Renal pelvis (tissue), 4 donors: ENCODE data around the gene ADAMTS2. TPM values are rescaled to one million over a fixed set of nuclear protein-coding genes. Genes with fewer than 3 reads are reported as not detected.

Source experiments
- DNase-seq: peaks from one replicate; pipeline ENCODE4 v3.0.0-alpha.2; 2013
- polyA plus RNA-seq, 3 donors: library from polyadenylated mRNA; unstranded; fragments of 120-200 nt; gene quantifications; one replicate each; pipeline ENCODE4 v1.2.1, GENCODE V29; 2013; ENCODE audit not compliant: insufficient read length in 3 of 3

Gene ADAMTS2
- polyA plus RNA-seq, 3 donors: 10.6 to 11.7 (median 11.3) TPM

- DNase-seq: no peak
Measured at GRCh38 chr5:179199246-179199645, 146.0 kb downstream of the ADAMTS2 start.

GRCh38 chr5:179198825-179199224 lies 146.4 kb downstream of the ADAMTS2 start:
- DNase-seq: no peak

- no peak for DNase-seq
Measured at GRCh38 chr5:179196405-179197079, 148.7 kb downstream of the ADAMTS2 start.

DNA sequence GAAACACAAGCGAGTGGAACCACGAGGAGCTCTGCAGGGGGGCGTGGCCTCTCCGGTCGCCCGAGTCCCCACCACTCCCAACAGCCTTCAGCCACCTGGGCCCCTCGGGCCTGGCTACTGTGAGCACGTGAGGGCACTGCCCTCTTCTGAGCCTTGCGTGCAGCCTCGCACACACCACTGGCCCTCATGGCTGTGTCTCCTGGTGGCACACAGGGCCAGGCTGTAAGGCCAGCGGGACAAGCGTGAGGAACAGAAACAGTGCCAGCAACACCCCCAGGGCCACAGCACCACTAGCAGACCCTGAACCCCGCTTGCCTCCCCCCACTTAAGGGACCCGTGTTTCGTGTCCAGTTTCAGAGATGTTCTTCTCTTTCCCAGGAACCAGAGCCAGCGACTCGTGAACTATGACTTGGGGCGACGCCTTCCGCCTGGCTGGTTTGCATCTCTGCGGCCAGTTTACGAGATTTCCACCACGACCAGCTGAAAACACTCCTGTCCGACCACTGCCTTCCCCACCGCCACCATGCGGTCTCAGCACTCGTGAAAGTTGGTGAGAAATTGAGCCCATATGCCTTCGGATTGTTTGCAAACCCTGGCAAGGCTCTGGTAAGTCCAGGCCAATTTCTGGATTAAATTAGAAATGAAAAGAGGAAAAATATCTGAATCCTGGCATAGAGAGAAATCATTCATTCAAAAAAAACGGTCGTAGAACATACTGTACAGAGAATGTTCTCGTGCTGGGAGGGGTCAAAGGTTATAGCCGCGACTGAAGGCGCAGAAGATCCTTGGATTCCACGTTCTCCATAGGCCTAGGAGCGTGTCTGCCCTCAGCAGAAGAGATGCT lies 149.5 kb downstream of the ADAMTS2 start:
- no peak for DNase-seq

DNA sequence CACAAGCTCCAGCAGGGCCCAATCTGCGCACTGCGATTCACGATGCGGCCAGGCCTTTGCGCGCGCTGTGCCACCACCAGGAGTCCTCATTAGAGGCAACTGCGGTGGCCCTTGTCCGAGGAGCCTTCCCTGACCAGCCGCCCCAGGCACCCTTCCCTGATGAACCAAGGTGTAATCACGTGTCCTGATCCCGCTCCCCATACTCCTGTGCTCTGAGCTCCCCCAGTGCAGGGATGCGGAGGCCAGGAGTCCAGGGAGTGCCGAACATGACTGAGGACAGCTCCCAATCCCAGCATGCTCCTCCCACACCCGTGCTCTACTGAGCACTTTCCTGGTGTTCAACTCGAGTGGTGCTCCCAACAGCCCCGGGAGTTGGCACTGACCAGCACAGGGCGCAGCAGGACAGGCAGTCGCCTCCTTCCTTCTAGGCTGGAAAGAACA lies 150.3 kb downstream of the ADAMTS2 start:
- no peak for DNase-seq

DNA sequence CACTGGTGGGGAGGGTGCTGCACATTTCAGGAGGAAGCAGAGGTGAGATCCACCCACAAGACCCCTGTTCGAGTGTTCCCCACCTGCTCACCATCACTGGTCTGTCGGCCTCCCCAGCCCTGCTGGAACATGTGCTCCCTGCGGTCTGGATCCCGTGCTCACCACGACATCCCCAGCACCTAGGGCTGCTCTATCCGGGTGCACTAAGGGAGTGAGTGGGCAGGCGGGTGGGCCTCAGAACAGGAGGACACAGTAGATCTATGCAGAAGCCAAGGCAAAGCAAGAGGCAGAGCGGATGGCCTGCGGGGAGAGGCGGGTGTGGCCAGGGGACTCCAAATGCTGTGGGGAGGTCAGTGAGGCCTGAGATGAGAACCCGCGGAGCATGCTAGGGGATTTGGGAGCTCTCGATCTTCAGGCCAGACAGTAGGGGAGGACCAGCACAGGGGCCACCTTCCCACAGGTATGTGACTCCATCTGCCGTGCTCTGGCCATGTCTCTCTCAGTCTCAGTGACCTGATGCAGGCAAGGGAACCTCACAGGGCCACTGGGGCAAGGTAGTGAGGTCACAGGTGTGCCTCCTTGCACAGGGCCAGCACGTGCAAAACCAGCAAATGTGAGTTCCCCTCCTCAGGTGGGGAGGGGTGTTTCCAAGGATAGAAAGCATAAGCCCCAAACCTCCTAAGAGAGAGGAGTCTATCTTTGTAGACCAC lies 150.9 kb downstream of the ADAMTS2 start:
- no peak for DNase-seq

DNA sequence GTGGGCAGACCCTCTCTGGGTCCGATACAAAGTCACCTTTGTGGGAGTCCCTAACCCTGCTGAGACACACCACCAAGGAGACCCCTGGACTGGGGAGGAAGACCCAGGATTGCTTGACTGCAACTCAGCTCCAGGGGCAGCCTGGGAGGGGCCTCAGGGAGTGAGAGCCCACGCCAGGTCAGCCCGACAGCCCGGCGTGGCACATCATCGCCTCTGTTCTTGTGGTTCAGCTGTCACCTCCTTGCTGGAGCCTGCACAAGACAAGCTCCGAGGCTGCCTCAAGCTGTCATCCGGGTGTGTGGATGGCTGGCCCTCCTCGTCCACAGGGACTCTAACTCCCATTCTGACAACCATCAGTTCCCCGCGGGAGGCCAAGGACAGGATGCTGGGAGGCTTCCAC lies 151.5 kb downstream of the ADAMTS2 start:
- no peak for DNase-seq

GRCh38 chr5:179192891-179193470 lies 152.3 kb downstream of the ADAMTS2 start:
- no peak for DNase-seq

GRCh38 chr5:179192185-179192890 lies 152.9 kb downstream of the ADAMTS2 start:
- DNase-seq: no peak

DNA sequence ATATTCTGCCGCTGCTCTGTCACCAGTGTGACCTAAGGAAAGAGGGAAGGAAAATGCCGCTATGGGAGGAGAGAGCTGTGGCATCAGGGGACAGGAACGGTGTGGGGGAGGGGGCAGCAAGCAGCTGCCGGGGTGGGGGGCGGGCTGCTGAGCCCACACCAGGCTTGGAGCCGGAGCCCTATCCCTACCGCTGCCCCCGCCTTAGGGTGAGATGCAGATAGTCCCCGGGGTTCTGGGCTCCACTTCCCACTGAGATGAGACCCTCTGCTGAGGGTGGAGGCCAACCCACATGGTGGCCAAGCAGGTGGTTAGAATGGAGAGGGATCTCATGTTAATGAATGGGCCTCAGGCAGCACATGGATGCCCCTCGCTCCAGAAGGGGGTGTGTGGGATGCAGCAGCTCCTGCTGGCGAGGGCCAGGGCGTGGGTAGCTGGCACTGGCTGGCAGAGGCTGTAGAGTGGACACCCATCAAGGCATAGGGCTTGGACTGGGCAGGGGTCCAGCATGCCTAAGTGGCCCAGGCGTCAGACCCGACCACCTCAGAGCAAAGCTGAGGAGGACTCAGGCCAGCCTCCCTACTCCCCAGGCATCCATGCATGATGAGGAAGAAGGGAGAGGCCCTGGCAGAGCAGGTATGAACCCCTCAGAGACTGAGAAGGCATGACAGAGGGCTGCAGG lies 153.6 kb downstream of the ADAMTS2 start:
- no peak for DNase-seq

GRCh38 chr5:179190851-179191505 lies 154.3 kb downstream of the ADAMTS2 start:
- no peak for DNase-seq

DNA sequence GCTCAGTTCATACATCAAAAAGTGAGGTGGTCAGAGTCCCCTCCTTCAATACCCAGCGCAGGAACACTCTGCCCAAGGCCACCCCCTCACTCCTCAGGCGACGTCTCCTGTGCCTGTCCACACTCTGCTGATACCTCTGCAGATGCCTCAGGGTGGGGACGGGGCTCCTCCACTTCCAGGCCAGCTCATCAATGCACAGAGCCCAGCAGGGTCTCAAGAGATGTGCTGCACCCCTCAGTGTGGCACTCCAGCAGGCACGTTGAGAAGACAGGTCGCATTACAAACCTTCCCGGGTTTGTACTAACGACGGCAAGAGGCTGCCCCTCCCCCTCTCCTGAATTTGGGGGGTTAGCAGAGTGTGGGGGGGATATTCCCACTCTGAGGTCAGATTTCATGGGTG lies 156.6 kb downstream of the ADAMTS2 start:
- DNase-seq: no peak

DNA sequence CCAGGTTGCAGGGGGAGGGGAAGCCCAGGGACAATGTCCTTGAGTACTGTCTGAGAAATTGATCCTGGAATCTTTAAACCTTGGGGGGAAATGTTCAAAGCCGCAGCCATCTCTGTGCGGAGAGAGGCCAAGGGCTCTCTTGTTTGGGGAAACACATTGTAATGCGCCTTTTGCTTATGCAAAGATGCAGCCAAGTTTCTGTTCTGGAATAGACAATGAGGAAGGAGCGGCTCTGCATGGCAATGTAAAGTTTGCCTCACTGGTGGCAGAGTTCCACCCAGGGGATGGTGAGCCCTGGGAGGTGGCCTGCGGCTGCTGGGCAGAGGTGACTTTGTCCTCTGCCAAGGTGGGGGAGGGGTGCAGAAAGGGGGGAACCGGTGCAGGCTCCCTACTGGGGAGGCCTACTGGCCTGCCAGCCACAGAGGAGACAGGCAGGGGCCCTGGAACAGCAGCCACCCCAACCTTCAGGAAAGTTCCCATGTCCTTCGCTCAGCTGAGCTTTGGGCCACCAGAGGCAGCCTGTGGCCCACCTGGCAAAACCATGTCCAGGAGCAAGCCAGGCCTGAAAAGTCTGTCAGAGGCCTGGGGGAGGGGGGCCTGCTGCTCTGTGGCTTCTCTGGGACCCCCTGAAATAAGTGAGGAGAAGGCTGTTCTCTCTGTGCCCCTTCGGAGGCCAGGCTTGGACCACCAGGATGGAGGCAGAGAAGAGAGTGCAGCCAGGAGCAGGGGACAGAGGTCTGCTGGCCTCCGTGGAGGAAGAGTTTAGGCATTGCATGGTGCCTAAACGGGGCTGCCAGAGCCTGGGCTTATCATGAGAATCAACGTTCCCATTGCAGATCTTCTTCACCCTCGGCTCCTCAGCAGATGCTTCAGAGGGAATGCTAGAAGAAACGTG lies 157.3 kb downstream of the ADAMTS2 start:
- DNase-seq: no peak

GRCh38 chr5:179187229-179187678 lies 158.0 kb downstream of the ADAMTS2 start:
- no peak for DNase-seq

DNA sequence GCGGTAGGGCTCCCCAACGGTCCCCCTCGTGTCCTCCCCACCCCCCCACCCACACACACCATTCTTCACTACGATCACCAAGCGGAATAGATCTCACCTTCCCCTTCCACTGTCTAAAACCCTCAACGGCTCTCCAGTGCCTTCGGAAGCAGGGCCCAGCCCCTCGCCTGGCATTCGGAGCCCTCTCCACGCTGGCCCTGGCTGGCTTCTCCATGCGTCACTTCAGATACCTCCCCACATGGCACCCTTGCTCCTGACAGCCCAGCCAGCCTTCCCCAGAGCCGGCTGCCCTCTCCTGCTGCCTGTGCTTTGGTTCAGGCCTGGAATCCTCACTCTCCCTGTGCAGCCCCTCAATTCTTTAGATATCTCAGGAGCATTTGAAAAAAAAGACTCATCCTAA lies 158.5 kb downstream of the ADAMTS2 start:
- no peak for DNase-seq

- DNase-seq: no peak
Measured at GRCh38 chr5:179185941-179186411, 159.3 kb downstream of the ADAMTS2 start.

GRCh38 chr5:179185256-179185940 lies 159.9 kb downstream of the ADAMTS2 start:
- DNase-seq: no peak

DNA sequence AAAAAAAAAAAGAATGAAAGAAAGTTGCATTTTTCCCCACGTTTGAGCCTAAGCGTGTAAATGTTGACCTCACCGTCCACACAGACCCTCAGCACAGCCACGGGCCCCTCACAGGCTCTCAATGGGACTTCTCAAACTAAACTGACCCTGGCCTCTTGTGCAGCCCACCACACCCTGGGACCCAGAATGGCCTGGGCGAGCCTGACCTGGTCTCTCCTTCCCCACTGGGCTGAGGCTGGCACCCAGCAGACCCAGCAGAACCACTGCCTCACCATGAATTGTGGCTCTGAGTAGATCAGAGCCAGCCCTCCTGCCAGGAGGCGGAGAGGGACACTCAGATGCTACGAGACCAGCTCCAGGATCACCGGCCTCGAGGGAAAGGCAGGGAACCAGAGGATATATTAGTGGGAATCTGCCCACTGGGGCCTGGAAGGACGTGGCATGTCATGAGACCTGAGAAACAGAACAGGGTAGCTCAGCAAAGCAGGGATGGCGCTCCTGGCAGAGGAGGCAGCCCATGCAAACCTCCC lies 160.7 kb downstream of the ADAMTS2 start:
- no peak for DNase-seq
